Adrenal gland (tissue), 12 donors: ENCODE data around the gene ARHGAP18. TPM values are rescaled to one million over a fixed set of nuclear protein-coding genes. Genes with fewer than 3 reads are reported as not detected.

Source experiments
- DNase-seq, 7 donors: peaks; one replicate each; pipeline ENCODE4 v3.0.0-alpha.2; 2019 to 2020
- H3K27ac ChIP-seq, 5 donors: fragments of 200-600 bp; sonication (generic) in 4 of 5; 1 replicate in 3 of 5; 2 replicates in 2 of 5; pipeline versions ENCODE4 v1.5.1 to v1.8.0; 2016 to 2020; ENCODE audit warnings: mild to moderate bottlenecking in 1 of 5
- H3K27me3 ChIP-seq: fragments of 200-600 bp; 2 replicates; pipeline ENCODE4 v1.8.0; 2021
- H3K36me3 ChIP-seq, 2 donors: fragments of 200-600 bp; replicated peaks in 1 of 2; 1 replicate in 1 of 2; 2 replicates in 1 of 2; pipeline versions ENCODE4 v1.5.1 to v1.8.0; 2018 to 2022
- H3K4me1 ChIP-seq, 2 donors: fragments of 200-600 bp; replicated peaks in 1 of 2; 1 replicate in 1 of 2; 2 replicates in 1 of 2; pipeline versions ENCODE4 v1.5.1 to v1.8.0; 2018 to 2021
- H3K4me3 ChIP-seq, 4 donors: fragments of 200-600 bp; sonication (generic) in 3 of 4; one replicate each; pipeline ENCODE4 v1.5.1; 2016 to 2018
- H3K9me3 ChIP-seq, 3 donors: fragments of 200-600 bp; sonication (generic) in 1 of 3; replicated peaks in 1 of 3; 1 replicate in 2 of 3; 2 replicates in 1 of 3; pipeline versions ENCODE4 v1.5.1 to v1.8.0; 2016 to 2021
- CTCF ChIP-seq, 6 experiments: fragments of 450-650 bp in 4 of 6; fragments of 200-600 bp in 2 of 6; sonication (generic) in 1 of 6; IDR thresholded peaks; 1 replicate in 5 of 6; 2 replicates in 1 of 6; pipeline versions ENCODE4 v1.5.1 to v1.8.0; 2016 to 2021; ENCODE audit warnings: antibody characterized with exemption in 6 of 6, mild to moderate bottlenecking in 2 of 6, moderate library complexity in 1 of 6
- POLR2A ChIP-seq, 2 donors: fragments of 450-650 bp; IDR thresholded peaks; one replicate each; pipeline ENCODE4 v1.6.1; 2017; ENCODE audit warnings: antibody characterized with exemption in 2 of 2, mild to moderate bottlenecking in 2 of 2, moderate library complexity in 1 of 2
- WGBS, 4 donors: extraction: QIAGEN DNeasy Blood & Tissue Kit in 2 of 4; methylation state at CpG; one replicate each; pipeline versions ENCODE4 v1.1.5 to v1.1.7; 2013 to 2017; 5-methylcytosine and 5-hydroxymethylcytosine counted together
- intact Hi-C, 2 donors: fragments of 100-400 bp; cut with DNase I; formaldehyde crosslinking; loops; one replicate each; pipeline versions ENCODE4 v1.14.1 to v1.15.0; 2022 to 2023
- polyA plus RNA-seq, 3 donors: library from polyadenylated mRNA; stranded (reverse); fragments of 200-250 nt in 2 of 3; fragments of 350-450 nt in 1 of 3; fragmentation: Illumina TruSeq in 1 of 3; extraction: RNeasy Lipid Tissue Mini Kit (QIAGEN cat#74804) in 1 of 3; gene quantifications; one replicate each; pipeline ENCODE4 v1.2.3, GENCODE V29; 2013 to 2014
- total RNA-seq, 9 donors: library from RNA; depleted of rRNA in 4 of 9; stranded (reverse); fragments of >200 nt in 4 of 9; fragments of 120-200 nt in 1 of 9; fragmentation: NEBNext Ultra II Directional in 1 of 9; extraction: Animal tissue kit (Norgen Biotek cat#: 25700) in 1 of 9; gene quantifications; one replicate each; pipeline versions ENCODE4 v1.1.0 to v1.2.4, GENCODE V29; 2013 to 2023
- donor health status: healthy with polysubstance abuse.
- donor health status: Bipolar disorder and iron deficiency.
- donor health status: DM: yes; HTN: yes; CAD: no.
- donor health status: DM: no; HTN: no; CAD: no.
- donor health status: DM: no; HTN: no; CAD: no.
- donor health status: DM: yes; HTN: yes; CAD: no.

The ARHGAP18 gene
- total and polyA plus RNA-seq, 12 donors: 22.0 to 101 (median 75.8) TPM

GRCh38 chr6:129726650-129727049 lies 16.7 kb upstream of the ARHGAP18 start:
- H3K36me3 ChIP-seq: no peaks in the 10 kb centered on the region
- H3K4me3 ChIP-seq: no peak overlapping the region
- H3K4me1 ChIP-seq: peaks cover 0 to 19% of the 10 kb centered on the region in 2 donors
- no peak overlapping the region for H3K27ac ChIP-seq
- no peaks in the 10 kb centered on the region for H3K9me3 ChIP-seq
- DNase-seq: no peak
- intact Hi-C loops: no loop called here
- H3K27me3 ChIP-seq: no peaks in the 10 kb centered on the region
- no peak for TF ChIP-seq POLR2A (IDR thresholded peaks at IDR 0.05)
- TF ChIP-seq CTCF (IDR thresholded peaks at IDR 0.05): no peak

- peaks cover 0 to 6% of the 10 kb centered on the region in 2 donors for H3K4me1 ChIP-seq
- H3K4me3 ChIP-seq: no peak overlapping the region
- intact Hi-C loops: no loop called here
- H3K27ac ChIP-seq: no peak overlapping the region
- H3K27me3 ChIP-seq: no peaks in the 10 kb centered on the region
- H3K9me3 ChIP-seq: no peaks in the 10 kb centered on the region
- TF ChIP-seq POLR2A (IDR thresholded peaks at IDR 0.05) (no peak), CTCF (IDR thresholded peaks at IDR 0.05) (no peak)
- 82 to 97% (median 83%) methylated on average over 4 of the region's 4 CpGs for WGBS, 4 donors
- no peaks in the 10 kb centered on the region for H3K36me3 ChIP-seq
- no peak for DNase-seq
These were observed 15.4 kb upstream of the ARHGAP18 start for GRCh38 chr6:129725341-129725740.

DNA sequence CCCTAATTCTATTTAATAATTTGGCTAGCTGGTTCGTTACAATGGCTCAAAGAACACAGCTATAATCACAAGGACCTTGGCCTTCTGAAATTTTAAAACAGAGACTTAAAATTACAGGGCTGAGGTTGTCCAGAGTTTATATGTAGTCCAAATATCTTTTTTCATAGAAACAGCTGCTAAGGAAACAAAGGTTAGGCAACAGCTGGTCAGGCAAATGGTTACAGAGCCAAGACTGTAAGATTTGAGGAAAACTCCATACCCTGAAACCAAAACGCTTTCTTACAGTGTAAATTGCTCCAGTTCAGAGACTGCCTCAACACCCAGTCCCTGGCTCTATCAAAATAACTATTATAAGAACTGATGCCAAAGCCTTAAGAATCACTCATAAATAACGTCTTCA lies 9.7 kb upstream of the ARHGAP18 start:
- Histone ChIP-seq H3K27me3 (no peaks in the 10 kb centered on the region), H3K9me3 (no peaks in the 10 kb centered on the region), H3K4me3 (no peak overlapping the region), H3K36me3 (no peaks in the 10 kb centered on the region), H3K27ac (peak overlapping the region in 1 of 5 donors; percentile 36), H3K4me1 (peaks cover 4 to 26% of the 10 kb centered on the region in 2 donors)
- WGBS, 4 donors: 41 to 47% (median 42%) methylated on average over 3 of the region's 3 CpGs
- intact Hi-C loops: no loop called here
- no peak for DNase-seq
- no peak for TF ChIP-seq POLR2A (IDR thresholded peaks at IDR 0.05)
- no peak for TF ChIP-seq CTCF (IDR thresholded peaks at IDR 0.05)

- H3K4me1 ChIP-seq: peaks cover 4 to 26% of the 10 kb centered on the region in 2 donors
- no peaks in the 10 kb centered on the region for H3K36me3 ChIP-seq
- H3K27me3 ChIP-seq: no peaks in the 10 kb centered on the region
- WGBS, 4 donors: 41 to 48% (median 43%) methylated on average over 5 of the region's 5 CpGs
- H3K4me3 ChIP-seq: no peak overlapping the region
- peak in 5 of 7 donors; percentile 41 to 65 (median 60) for DNase-seq
- TF ChIP-seq POLR2A (IDR thresholded peaks at IDR 0.05) (no peak), CTCF (IDR thresholded peaks at IDR 0.05) (no peak)
- no peaks in the 10 kb centered on the region for H3K9me3 ChIP-seq
- intact Hi-C loops: no loop called here
- peak overlapping the region in 2 of 5 donors; percentile 7 to 61 for H3K27ac ChIP-seq
These were observed 7.3 kb upstream of the ARHGAP18 start for GRCh38 chr6:129717277-129717676.
